ENCODE results near the gene KIF26B.
A peak's percentile ranks its signal among the peaks of the same experiment; 100 is the strongest.

KIF26B gene

DNA sequence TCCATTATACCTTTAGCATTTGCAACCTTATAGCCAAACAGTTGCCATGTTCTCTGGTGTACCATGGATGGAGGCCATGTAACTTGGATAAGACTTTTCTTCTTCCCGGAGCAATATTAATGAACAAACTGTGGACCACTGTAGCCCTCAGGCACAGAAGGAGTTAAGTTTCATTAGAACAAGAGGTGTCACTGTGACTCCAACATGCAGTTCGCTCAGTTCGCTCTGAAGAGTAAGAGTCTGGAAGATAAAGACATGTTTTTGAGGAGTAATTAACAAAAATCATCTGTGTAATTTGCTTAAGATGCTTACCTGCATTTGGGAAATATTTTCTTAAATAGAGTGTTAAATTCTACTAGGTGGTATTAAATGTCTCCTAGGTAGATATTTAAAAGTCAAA lies 4.1 kb downstream of the KIF26B start:
- H3K27ac ChIP-seq (ENCODE audit: low read length): no peak overlapping the region
- H3K9me3 ChIP-seq (ENCODE audit: control insufficient read depth, low read depth, low read length): no peaks in the 10 kb centered on the region
- no peak overlapping the region for H3K4me3 ChIP-seq (ENCODE audit: low read length)
- H3K27me3 ChIP-seq (ENCODE audit: control insufficient read depth, insufficient read depth, low read length): peaks cover 53% of the 10 kb centered on the region
- peaks cover 10% of the 10 kb centered on the region for H3K4me1 ChIP-seq (ENCODE audit: control insufficient read depth, low read depth, low read length)
- no peaks in the 10 kb centered on the region for H3K36me3 ChIP-seq (ENCODE audit: control insufficient read depth, low read depth, low read length)
- no peak overlapping the region for H3K9ac ChIP-seq (ENCODE audit: low read length)

DNA sequence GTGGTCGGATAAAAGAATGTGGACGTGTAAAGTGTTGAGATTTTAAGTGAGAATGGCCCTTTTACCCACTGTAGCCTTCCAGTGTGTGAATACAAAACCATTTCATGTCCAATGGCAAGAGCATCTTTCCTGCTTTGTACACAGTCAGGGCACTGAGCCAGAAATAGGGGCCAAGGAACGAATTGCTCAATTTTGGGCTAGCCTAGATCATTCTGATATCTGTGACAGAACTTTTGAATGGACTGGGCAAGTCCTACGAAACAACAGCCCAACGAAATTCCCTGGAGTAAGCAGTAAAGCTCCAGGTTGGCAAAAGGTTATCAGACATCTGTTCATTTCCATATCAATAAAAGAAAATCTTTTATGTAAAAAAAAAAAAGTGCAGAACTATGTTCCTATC lies 5.5 kb downstream of the KIF26B start:
- Histone ChIP-seq H3K9ac (ENCODE audit: low read length) (no peak overlapping the region), H3K4me1 (ENCODE audit: control insufficient read depth, low read depth, low read length) (peaks cover 5% of the 10 kb centered on the region), H3K4me3 (ENCODE audit: low read length) (no peak overlapping the region), H3K27ac (ENCODE audit: low read length) (no peak overlapping the region), H3K36me3 (ENCODE audit: control insufficient read depth, low read depth, low read length) (no peaks in the 10 kb centered on the region), H3K9me3 (ENCODE audit: control insufficient read depth, low read depth, low read length) (no peaks in the 10 kb centered on the region), H3K27me3 (ENCODE audit: control insufficient read depth, insufficient read depth, low read length) (peaks cover 39% of the 10 kb centered on the region)

DNA sequence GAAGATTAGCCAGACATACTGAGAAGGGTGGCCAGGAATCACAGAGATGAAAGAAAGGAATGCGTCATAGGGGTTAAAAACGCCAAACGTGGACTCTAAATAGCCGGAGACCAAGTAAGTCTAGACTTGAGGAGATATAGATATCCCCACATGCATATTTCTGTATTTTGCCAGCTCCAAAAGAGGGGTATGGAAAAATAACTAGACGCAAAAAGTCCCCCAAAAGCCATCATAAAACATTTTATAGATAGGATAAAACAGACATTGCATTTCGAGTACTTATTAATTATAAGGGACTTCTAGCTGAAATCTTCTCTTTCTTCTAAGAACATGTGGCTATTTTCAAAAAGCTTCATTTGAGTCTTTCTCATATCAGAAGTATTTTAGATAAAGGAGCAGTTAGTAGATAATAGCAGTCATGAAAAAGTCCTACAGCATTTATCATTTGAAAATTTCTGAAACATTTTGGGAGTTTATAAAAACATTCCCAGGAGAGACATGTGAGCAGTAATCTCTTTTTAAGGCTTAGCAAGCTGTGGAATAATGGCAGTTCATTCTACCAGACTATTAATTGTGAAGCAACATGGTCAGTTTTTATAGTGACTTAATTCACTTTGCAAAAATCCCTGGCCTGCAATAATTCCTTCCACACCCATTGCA lies 6.1 kb downstream of the KIF26B start:
- peaks cover 5% of the 10 kb centered on the region for H3K4me1 ChIP-seq (ENCODE audit: control insufficient read depth, low read depth, low read length)
- H3K9me3 ChIP-seq (ENCODE audit: control insufficient read depth, low read depth, low read length): no peaks in the 10 kb centered on the region
- no peak overlapping the region for H3K4me3 ChIP-seq (ENCODE audit: low read length)
- H3K27ac ChIP-seq (ENCODE audit: low read length): no peak overlapping the region
- H3K36me3 ChIP-seq (ENCODE audit: control insufficient read depth, low read depth, low read length): no peaks in the 10 kb centered on the region
- peaks cover 33% of the 10 kb centered on the region for H3K27me3 ChIP-seq (ENCODE audit: control insufficient read depth, insufficient read depth, low read length)
- H3K9ac ChIP-seq (ENCODE audit: low read length): no peak overlapping the region

DNA sequence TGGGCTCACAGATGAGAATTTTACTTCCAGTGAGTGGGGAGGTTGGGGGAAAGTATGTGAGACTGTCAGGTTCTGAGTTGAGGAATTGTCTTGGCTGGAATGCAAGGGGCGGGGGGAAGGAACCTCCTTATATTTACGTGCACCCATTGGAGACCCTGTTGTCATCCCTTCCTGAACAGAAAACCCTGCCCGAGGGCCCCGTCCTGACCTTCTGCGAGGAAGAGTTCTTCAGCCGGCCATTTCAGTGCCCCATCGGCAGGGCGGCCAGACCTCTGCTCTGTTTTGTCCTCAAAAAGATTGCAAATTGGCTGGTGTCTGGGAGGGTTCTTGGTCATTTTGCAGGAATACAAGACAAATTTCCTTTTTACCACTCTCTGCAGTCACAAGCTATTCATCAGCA lies 7.1 kb downstream of the KIF26B start:
- Histone ChIP-seq H3K4me1 (ENCODE audit: control insufficient read depth, low read depth, low read length) (peaks cover 14% of the 10 kb centered on the region), H3K9me3 (ENCODE audit: control insufficient read depth, low read depth, low read length) (no peaks in the 10 kb centered on the region), H3K4me3 (ENCODE audit: low read length) (no peak overlapping the region), H3K27ac (ENCODE audit: low read length) (no peak overlapping the region), H3K36me3 (ENCODE audit: control insufficient read depth, low read depth, low read length) (no peaks in the 10 kb centered on the region), H3K9ac (ENCODE audit: low read length) (no peak overlapping the region), H3K27me3 (ENCODE audit: control insufficient read depth, insufficient read depth, low read length) (peaks cover 28% of the 10 kb centered on the region)

DNA sequence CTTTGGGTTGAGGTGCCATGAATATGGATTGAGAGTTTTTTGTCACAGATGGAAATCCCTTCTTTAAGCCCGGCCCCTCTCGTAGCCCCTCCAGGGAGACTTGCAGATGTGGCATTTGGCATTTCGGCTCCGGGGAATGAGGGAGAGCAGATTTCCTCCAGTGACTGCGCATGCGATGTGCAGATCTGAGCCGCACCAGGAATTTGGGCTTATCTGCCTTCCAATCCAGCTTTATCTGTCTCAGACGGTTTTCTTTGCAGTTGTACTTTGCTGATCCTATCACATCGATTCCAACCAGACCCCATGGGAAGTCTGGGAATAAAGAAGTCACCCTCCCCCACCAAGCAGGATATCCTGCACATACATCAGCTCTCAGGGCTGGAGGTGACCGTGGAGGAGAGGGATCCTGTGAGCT lies 11.7 kb downstream of the KIF26B start:
- Histone ChIP-seq H3K4me3 (ENCODE audit: low read length) (peak overlapping the region; percentile 5), H3K9me3 (ENCODE audit: control insufficient read depth, low read depth, low read length) (no peaks in the 10 kb centered on the region), H3K27me3 (ENCODE audit: control insufficient read depth, insufficient read depth, low read length) (no peaks in the 10 kb centered on the region), H3K27ac (ENCODE audit: low read length) (no peak overlapping the region), H3K4me1 (ENCODE audit: control insufficient read depth, low read depth, low read length) (peaks cover 14% of the 10 kb centered on the region), H3K36me3 (ENCODE audit: control insufficient read depth, low read depth, low read length) (no peaks in the 10 kb centered on the region), H3K9ac (ENCODE audit: low read length) (no peak overlapping the region)

DNA sequence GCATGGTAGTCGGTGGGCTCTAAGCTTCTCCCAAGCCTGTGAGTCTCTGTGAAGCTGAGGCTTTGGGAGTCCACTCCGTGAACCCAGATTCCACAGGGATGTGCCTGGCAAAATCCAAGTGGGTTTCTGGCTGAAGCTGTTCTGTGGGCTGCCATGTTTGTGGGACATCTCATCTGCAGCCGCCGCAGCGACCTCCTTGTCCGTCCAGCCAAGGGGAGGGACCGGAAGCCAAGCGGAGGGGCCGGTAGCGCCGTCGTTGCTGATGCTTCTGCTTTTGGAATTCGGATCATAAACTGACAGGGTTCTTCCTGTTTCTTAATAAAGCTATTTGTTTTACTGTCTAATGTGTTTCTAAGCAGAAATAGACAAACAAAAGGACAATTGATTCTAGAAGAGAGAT lies 13.3 kb downstream of the KIF26B start:
- Histone ChIP-seq H3K9me3 (ENCODE audit: control insufficient read depth, low read depth, low read length) (no peaks in the 10 kb centered on the region), H3K27me3 (ENCODE audit: control insufficient read depth, insufficient read depth, low read length) (no peaks in the 10 kb centered on the region), H3K4me1 (ENCODE audit: control insufficient read depth, low read depth, low read length) (peaks cover 14% of the 10 kb centered on the region), H3K27ac (ENCODE audit: low read length) (no peak overlapping the region), H3K9ac (ENCODE audit: low read length) (no peak overlapping the region), H3K36me3 (ENCODE audit: control insufficient read depth, low read depth, low read length) (no peaks in the 10 kb centered on the region), H3K4me3 (ENCODE audit: low read length) (no peak overlapping the region)

DNA sequence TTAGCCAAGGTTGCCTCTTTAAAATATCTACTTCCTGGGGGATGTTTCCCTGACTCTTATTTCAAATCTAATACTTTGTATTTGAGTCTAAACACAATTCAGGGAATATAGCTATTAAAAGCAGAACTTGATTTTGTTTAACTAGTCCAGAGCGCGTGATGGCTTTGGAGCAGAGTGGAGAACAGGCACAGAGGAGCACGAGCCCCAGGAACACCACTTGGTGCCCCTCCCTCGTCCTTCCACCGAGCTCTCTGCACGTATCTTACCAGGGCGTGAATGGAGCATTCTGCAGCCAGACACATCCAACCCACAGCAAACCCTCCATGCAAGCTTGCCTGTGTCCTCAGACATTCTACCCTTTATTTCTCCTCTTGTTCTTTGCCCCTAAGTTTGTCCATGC lies 14.1 kb downstream of the KIF26B start:
- Histone ChIP-seq H3K4me3 (ENCODE audit: low read length) (no peak overlapping the region), H3K36me3 (ENCODE audit: control insufficient read depth, low read depth, low read length) (no peaks in the 10 kb centered on the region), H3K9ac (ENCODE audit: low read length) (no peak overlapping the region), H3K27me3 (ENCODE audit: control insufficient read depth, insufficient read depth, low read length) (no peaks in the 10 kb centered on the region), H3K4me1 (ENCODE audit: control insufficient read depth, low read depth, low read length) (peaks cover 14% of the 10 kb centered on the region), H3K9me3 (ENCODE audit: control insufficient read depth, low read depth, low read length) (no peaks in the 10 kb centered on the region), H3K27ac (ENCODE audit: low read length) (no peak overlapping the region)

DNA sequence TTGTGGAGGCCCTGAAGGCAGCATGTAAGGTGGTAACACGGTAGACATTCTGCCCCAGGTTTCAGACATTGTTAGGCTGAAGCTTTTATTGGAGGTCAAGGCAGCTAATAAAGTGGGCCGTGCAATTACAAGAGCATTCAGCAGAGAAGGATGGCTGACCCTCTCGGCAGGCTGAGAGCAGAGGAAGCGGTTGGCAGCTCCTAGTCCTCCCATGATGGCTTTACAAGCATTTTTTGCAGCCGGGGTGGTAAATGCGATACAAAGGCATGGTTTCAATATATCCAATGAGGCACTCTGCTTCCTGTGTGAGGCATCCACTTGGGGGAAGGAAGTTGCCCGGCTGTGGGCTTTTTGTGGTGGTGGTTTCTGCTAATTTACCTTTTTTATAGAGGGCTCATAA lies 14.6 kb downstream of the KIF26B start:
- Histone ChIP-seq H3K27me3 (ENCODE audit: control insufficient read depth, insufficient read depth, low read length) (no peaks in the 10 kb centered on the region), H3K9me3 (ENCODE audit: control insufficient read depth, low read depth, low read length) (no peaks in the 10 kb centered on the region), H3K36me3 (ENCODE audit: control insufficient read depth, low read depth, low read length) (no peaks in the 10 kb centered on the region), H3K9ac (ENCODE audit: low read length) (no peak overlapping the region), H3K4me1 (ENCODE audit: control insufficient read depth, low read depth, low read length) (peaks cover 14% of the 10 kb centered on the region), H3K27ac (ENCODE audit: low read length) (no peak overlapping the region), H3K4me3 (ENCODE audit: low read length) (no peak overlapping the region)

DNA sequence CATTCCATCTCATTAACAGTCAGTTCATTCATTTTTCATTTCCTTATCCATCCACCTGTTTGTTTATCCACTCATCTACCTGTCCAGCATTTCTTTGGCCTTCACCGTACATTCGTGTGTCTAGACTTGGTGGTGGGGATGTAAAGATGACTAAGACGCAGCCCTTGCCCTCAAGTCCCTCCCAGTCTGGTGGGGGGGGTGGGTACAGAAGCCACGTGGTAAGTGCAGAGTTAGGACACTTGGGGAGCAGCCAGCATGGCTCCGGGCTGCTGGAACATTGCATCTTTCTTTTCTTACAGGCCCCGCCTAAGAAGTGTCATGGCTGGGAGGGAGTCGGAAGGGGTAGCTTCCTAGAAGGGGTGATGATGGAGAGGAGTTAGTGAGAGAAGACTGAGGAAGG lies 17.2 kb downstream of the KIF26B start:
- peaks cover 5% of the 10 kb centered on the region for H3K4me1 ChIP-seq (ENCODE audit: control insufficient read depth, low read depth, low read length)
- H3K9ac ChIP-seq (ENCODE audit: low read length): no peak overlapping the region
- H3K36me3 ChIP-seq (ENCODE audit: control insufficient read depth, low read depth, low read length): no peaks in the 10 kb centered on the region
- no peak overlapping the region for H3K27ac ChIP-seq (ENCODE audit: low read length)
- H3K9me3 ChIP-seq (ENCODE audit: control insufficient read depth, low read depth, low read length): no peaks in the 10 kb centered on the region
- H3K27me3 ChIP-seq (ENCODE audit: control insufficient read depth, insufficient read depth, low read length): no peaks in the 10 kb centered on the region
- H3K4me3 ChIP-seq (ENCODE audit: low read length): no peak overlapping the region

DNA sequence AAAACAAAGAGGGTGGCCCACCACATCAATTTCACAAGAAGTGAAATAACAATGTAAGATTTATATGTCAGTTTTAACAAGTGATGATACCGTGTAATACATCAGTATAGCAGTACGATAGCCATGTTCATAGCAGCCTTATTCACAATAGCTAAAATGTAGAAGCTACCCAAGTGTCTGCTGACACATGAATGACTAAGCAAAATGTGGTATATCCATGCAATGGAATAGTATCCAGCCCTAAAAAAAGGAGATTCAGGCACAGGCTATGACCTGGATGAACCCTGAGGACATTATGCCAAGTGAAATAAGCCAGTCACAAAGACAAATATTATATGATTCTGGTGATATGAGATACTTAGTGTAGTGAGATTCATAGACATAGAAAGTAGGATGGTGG lies 18.0 kb downstream of the KIF26B start:
- H3K27me3 ChIP-seq (ENCODE audit: control insufficient read depth, insufficient read depth, low read length): no peaks in the 10 kb centered on the region
- H3K4me3 ChIP-seq (ENCODE audit: low read length): no peak overlapping the region
- H3K9ac ChIP-seq (ENCODE audit: low read length): no peak overlapping the region
- H3K9me3 ChIP-seq (ENCODE audit: control insufficient read depth, low read depth, low read length): no peaks in the 10 kb centered on the region
- no peaks in the 10 kb centered on the region for H3K36me3 ChIP-seq (ENCODE audit: control insufficient read depth, low read depth, low read length)
- H3K27ac ChIP-seq (ENCODE audit: low read length): no peak overlapping the region
- H3K4me1 ChIP-seq (ENCODE audit: control insufficient read depth, low read depth, low read length): no peaks in the 10 kb centered on the region

DNA sequence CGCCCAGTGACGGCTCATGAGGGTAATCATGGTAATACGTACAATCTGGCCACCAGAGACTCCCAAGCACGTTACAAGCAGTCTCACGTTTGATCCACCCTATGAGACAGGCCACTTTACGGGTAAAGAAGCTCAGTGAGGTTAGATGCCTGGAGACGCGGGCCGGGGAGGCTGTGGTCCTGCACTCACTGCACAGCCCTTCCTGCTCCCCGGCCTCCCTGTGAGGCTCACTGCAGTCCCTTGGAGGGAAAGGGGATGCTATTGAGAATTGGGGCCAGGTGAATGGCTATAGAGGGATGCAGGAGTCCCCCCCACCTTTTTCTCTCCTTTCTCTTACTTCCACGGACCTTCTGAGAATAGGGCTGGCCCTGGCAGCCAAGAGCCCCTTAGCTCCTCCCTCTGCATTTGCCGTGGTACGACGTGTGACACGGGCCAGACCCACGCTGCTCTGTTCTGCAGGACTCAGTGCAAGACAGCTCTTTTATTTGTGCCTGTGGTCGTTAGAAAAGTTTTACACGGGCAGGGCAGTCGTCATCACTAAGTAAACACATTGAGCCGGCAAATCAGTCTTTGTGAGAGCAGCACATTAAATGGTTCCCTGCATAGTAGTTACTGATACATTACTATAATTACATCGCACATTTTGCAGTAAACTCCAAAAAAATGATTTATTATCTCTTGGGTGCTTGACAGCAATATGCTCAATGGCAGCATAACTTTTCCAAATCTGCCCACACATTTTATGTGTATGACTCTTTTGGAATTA lies 18.8 kb downstream of the KIF26B start:
- Histone ChIP-seq H3K36me3 (ENCODE audit: control insufficient read depth, low read depth, low read length) (no peaks in the 10 kb centered on the region), H3K9me3 (ENCODE audit: control insufficient read depth, low read depth, low read length) (no peaks in the 10 kb centered on the region), H3K27ac (ENCODE audit: low read length) (no peak overlapping the region), H3K9ac (ENCODE audit: low read length) (no peak overlapping the region), H3K27me3 (ENCODE audit: control insufficient read depth, insufficient read depth, low read length) (no peaks in the 10 kb centered on the region), H3K4me1 (ENCODE audit: control insufficient read depth, low read depth, low read length) (no peaks in the 10 kb centered on the region), H3K4me3 (ENCODE audit: low read length) (no peak overlapping the region)
